HG03571 (cell line): ENCODE results near the gene CTIF.

Source experiments
- ATAC-seq: cut with Tn5 transposase; IDR thresholded peaks from one replicate; pipeline ENCODE4 v1.9.1; 2021; ENCODE audit not compliant: unreplicated experiment

CTIF gene

DNA sequence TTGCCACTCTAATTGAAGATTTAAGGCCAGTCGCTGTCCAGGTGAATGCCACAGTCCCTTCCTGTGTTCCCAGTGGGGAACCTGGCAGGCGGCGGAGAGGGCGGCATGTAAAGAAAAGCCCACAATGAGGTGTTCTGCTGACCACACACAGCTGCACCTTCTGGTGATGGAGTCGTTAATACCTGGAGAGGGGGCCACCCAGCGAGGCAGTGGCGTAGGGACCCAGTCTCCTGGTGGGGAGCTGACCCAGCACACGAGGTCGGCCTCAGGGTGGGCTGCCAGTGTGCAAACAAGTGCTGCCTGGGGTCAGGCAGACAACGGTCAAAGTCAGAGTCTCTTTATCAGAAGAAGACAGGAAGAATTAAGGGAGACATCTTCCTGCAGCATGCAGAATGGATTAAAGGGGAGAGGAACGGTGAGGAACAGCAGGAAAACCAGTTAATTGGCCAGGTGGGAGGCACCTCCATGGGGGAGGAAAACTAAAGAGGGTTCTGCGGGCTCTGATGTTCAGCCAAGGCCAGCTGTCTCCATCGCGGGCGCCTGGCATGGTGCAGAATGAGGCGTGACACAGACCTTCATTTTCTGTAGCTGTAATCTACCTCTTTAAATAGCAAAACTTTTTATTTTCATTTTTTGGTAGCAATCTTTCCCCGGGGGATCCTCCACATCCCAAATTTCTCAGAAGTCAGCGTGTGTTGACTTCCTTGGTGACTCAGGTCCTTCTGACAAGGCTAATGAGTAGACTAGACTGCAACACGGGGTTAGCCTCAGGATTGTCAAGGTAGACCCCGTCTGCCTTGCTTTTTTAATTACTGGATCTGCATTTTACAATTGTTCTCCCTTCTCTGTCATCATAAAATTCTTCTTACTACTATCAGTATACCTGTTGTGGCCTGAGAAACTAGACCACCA lies 333.7 kb downstream of the CTIF start:
- no peak for ATAC-seq

DNA sequence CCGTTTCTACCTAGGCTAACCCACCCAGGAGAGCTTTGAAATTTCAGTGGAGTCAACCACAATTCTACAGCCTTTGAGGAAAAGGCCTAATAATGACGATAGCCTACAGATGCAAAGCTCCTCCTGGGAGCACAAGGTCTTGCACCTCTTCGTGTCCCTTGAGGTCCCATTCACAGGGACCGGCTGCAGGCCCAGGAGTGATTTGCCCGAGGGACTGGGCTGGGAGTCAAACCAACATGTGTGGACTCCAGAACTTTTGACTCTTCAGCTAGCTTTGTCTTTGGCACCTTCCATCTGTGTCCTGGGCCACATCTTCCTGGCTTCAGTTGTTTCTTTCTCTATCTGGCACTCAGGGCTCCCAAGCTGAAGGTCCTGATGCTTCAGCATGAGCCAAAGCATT lies 335.4 kb downstream of the CTIF start:
- no peak for ATAC-seq

DNA sequence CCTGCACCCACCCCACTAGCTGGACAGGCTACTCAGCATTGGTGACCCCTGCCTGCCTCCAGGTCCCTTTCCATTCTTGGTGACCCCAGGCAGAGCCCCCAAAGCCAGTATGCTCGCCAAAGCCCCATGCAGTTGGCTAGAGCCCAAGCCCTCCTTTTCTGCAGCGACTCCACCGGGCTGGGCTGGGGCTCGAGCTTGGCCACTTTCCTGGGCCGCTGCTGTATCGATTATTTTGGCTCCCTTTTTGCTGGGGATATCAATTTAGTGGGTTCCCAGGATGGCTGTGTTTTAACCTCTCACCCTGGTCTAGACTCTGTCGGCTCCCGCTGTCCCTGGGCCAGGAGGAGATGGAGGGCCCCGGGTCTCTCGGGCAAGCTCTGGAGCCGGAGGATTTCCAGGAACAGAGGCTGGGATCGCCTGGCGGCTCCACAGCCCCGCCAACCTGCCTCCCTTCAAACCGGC lies 335.9 kb downstream of the CTIF start:
- no peak for ATAC-seq

DNA sequence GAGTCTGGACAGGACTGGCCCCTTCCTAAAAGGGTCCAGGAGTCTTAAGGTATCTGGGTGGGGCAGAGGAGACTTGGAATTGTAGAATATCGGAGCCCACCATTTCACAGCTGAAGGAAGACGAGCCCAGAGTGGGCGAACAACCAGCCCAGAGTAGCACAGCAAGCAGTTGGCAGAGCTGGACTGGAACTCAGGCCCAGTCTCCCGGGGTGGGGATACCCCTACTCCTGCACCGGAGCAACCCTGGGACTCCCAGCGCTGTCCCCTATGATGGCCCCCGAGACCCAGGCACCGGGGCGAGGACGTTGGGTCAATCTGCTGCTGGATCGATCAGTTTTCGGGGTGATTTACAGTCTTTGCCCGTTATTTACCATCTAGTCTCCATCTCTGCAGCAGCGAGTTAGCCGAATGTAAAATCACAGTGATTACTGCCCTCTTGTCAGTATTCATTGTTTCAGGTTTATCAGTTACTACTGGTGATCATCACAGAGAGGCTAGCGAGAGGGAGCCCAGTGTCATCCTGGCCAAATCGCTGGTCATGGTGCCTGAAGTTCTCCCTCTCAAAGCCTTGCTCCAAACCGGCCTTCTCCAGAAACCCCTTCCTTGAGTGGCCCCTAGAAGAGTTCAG lies 336.6 kb downstream of the CTIF start:
- ATAC-seq = no peak

DNA sequence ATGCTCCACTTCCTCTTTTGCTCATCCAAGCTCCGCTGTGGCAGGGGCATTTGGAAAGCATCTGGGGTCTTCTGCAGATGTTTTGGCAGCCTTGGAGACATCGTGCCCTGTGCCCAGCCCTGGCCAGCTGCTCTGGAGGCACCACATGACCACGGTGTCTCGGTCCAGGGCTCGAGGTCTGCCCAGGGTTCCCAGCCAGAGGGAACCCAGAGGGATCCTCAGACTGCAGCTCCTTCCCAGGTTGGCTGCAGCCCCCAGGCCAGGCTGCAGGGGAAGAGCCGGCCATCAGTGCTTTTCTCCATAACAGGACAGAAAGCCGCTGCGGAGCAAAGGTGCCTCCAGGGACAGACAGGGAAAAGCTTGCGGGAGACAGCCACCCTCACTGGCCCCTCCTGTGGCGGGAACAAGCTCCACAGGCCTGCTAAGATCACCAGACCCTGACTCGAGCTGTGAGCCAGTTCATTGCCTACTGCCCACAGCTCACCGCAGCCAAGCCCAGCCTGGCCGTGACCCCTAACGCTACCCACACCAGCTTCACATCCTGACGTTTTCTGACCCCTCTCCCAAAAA lies 337.2 kb downstream of the CTIF start:
- no peak for ATAC-seq

DNA sequence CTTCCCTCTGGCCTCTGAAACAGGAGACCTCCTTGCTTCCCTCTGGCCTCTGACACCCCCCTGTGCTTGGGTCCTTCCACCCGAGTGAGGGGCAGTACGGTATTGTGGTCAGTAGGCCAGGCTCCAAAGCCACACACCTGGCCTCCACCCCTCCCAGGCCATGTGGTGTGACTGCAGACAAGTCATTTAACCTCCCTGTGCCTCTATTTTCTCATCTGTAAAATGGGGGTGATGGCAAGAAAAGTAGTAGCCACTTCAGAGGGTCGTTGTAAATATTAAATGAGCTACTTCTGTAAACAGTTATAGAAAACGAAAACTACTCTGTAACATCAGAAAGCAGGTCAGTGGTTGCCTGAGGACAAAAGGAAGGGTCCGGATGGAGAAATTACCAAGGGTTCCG lies 337.8 kb downstream of the CTIF start:
- no peak for ATAC-seq

DNA sequence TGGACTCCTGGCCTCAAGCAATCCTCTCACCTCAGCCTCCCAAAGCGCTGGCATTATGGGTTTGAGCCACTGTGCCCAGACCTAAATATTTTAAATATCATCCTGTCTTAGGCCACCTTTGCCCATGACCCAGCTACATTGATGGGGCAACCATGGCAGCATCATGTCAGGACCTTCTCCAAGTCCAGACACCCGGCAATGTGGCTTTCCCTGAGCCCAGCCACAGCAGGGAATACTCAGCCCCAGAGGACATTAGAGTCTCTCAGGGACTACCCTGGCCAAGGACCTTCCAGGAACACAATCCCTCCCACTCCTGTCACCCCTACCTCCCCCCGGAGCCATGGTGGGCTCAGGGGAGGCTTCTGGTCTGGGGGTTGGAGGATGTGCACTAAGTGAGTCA lies 339.1 kb downstream of the CTIF start:
- ATAC-seq = no peak

DNA sequence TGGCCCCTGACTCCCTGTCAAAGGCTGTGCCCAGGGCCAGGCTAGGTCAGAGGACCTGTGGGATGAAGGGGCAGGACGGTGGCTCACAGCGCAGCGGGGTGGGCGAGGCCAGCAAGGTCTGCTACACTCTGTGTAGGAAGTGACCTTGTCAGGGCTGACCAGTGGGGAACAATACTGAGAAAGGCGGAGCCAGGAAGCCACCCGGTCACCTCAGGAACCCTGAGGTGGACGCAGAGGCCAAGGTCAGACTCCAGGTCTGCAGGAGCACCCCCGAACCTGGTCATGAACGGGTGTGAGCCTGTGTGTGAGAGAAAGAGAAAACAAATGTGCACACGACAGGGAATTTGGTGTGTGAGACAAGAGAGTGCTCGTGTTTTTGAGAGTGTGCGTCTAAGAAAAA lies 339.6 kb downstream of the CTIF start:
- no peak for ATAC-seq

DNA sequence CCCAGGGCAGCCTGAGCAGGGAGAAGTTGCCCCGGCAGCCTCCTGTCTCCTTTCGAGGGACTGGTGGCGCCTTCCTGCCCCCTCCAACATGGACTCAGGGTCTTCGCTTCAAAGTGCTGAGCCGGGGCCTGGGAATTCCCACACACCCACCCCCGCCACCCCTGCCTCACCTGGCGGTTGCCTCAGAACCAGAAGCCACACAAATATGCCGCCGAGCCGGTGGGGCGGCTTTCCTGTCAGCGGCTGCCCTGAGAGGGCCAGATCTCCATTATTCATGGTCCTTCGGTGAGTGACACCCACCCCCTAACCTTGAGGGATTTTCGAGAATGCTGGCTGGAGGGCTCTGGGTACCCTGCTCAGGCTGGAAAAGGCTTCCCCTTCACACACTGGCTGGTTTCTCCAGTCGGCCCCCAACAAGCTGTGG lies 340.2 kb downstream of the CTIF start:
- ATAC-seq = no peak

DNA sequence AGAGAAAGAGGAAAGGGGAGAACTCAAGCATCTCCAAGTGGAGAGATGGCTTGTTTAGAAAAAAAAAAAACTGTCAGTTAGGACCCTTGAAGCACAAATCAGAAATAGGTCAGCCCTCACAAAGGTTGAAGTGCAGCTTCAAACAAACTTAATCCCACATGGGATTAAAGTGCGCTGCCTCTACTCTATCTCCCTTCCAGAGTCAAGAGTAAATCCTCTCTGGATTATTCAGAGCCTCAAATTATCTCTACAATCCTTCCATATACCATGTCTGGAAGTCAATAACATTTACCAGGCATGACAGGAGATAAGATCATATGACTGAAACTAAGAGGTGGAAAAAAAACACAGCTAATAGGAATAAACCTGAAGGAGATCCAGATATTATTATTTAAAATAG lies 342.1 kb downstream of the CTIF start:
- no peak for ATAC-seq

DNA sequence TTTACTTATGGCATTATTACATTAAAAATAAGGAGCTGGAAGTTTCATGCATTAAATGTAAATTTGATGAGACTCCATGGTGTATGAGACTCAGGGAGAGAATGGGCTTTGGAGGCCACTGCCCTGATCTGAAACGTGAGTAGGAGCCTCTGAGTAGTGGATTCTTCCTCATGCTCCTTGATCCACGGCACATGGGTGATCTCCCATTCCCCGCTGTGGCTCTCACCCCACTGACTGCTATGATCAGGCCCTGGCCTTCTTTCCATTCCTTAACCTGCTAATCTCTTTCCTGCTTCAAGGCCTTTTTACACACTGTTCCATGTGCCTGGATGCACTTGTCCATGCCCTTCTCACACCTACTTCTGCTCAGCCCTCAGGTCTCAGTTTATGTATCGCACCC lies 343.5 kb downstream of the CTIF start:
- ATAC-seq = no peak

DNA sequence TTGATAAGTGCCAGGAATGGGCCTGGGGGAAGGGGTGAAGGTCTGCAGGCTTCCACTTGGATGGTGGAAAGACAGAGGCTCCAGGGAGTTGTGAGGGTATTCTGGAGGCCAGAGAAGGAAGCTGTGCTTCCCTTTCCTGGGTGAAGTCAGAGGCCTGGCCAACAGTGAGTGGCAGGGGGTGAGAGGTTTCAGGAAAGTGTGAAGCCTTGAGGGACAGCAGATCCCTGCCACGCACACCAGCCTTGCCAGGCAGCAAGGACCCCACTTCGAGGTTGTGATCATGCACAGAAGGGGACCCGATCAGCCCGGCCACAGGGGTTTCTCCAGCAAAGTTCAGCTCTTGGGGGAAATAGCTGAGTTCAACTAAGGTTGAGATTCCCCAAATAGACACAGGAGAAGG lies 345.5 kb downstream of the CTIF start:
- ATAC-seq = no peak

DNA sequence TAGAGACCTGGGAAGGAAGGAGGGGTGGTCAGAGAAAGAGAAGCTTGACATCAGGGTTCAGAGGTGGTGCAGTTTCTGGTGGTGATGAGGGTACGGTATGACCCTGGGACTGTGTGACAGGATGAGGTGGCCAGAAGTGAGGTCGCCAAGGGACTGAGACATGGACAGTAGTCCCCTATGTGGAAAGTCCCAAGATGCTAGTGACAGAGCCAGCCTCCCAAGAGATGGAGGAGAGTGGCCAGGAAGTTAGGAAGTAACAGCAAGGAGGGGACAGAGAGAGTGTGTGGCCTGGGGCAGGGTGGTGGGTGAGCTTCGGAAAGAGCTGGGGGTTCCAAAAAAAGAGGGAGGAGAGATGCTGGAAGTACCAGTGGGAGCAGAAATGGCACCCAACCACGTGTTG lies 345.9 kb downstream of the CTIF start:
- no peak for ATAC-seq

DNA sequence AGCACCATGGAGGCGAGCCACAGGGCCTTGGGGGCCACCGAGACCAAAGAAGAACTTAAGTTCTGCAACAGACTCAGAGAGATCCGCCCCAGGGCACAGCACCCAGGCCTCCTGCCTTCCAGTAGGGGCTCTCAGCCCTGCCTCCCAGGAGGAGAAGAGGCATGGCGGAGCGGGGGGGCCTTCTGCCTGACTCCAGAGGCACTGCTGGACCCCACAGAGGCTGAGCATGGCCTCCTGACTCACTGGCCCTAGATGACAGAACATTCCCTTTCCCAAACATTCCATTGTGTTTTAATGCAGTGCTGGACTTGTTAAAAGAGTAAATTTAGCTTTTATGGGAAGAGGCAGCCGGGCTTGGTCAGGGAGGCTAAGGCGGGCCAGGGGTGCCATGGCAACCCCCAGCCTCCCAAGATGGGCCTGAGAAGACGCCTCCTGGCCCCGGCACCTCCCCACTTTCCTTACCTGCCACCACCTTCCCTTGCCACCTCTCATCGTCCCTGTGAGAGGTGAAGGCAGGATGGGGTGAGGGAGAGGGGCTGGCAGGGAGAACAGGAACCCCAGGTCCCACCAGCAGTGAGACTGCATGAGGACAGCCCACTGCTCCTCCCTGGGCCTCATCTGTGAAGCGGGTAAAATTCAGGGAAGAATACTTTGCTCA lies 346.6 kb downstream of the CTIF start:
- no peak for ATAC-seq

DNA sequence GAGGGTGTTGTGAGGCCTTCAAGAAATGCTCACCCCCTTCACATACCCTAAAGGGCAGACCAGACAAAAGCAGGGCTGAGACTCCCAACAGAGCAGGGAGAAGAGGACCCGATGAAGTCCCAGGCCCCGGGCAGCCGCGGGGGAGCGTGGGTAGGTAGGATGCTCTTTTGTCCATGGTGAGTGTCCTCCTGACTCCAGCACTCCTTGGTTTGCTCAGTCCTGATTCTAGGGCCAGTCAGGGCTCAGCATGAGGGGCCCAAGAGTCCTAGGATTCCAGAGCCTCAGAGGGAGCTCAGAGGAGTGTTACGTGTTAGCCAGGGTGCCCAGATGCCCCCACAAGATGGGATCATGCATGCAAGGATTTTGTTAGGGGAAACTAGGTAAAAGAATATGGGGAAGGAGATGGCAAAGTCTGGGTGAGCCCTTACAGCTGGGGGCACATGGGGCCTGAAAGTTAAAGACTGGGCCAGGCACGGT lies 347.1 kb downstream of the CTIF start:
- no peak for ATAC-seq

DNA sequence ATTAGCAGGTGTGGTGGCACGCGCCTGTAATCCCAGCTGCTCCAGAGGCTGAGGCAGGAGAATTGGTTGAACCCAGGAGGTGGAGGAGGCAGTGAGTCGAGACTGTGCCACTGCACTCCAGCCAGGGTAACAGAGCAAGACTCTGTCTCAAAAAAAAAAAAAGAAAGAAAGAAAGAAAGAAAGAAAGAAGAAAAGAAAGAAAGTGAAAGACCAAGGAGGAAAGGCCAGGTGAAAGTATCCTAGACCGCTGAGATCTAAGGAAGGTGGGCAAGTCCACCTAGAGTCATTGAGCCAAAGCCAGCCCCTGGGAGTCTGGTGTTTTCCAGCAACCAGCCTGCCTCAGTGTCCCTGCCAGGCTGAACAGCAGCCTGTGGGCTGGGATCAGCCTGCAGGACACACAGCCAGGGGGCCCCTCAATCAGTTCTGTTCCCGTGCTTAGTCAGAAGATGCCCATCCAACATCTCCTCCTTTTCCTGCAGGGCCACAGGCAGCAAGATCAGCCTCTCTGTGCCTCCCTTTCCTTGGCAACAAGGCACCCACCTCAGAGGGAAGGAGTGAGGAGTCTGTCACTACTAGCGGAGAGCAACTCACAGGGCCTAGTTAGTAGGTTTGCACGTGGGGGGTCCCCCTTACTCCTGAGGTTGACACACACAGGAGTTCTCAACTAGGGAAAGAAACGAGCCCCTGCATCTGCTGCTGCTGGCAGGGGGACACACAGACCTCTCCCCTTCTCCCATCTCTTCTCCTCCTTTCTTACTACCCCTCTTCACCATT lies 347.9 kb downstream of the CTIF start:
- no peak for ATAC-seq

DNA sequence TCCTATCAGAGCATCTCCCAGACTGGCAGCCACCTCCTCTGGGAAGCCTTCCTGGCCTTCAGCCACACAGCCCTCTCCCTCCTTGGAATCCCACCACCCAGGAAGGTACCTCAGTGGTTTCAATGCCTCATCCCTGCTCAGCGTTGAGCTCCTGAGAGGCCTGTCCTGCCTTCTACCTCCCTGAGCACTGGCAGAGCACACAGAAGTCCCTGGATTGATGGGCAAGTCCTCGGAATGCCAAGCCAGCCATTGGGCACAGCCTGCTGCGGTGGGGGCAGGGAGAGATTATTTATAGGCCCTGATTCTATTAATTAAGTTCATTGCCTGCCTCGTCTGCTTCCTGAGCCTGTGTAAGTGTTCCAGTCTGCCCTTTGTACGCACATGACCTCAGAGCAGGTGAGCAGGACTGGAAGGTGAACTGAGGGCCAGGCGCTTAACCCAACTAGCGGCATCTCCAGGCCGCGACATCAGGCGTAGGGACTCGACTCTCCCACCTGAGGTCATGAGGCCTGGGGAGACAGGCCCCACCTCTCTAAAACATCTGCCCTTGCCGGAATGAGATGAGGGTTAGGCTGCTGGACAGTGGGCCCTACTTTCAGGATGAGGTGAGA lies 348.6 kb downstream of the CTIF start:
- ATAC-seq = no peak

DNA sequence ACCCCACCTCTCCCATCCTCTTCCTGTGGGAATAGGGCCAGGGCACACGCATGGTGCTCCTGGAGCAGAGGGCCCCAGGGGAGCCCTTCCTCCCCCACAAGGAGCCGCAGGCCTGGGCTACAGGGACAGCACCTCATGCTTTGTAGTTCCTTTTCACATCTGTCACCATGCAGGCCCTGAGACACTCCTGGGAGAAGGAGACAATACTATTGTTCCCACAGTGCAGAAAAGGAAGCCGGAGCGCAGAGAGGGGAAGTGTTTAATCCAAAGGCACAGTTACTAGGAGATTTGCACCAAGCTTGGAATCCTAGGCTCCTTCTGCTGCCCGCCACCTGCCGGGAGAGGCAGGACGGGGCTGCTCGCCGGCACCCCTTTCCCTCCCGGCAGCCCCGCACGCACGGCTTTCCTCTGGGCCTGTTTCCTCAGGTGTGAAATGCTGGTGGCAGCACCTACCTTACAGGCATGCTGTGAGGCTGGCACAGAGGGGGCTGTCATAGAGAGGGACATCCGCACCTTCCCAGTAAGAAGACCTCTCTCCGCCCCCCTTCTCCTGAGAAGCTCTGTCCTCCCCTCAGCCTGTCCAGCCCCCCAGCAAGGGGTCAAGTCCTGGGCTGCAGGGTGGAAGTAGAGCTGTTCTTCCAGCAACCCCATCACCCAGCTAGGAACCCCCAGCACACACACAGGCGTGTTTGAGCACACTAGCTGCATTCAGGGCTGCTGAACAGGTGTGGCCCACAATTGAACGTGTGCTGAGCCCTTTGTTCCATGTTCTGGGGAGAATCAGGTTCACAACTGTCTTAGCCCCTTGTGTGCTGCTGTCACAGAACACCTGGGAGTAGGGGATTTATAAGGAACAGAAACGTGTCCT lies 349.3 kb downstream of the CTIF start:
- no peak for ATAC-seq

DNA sequence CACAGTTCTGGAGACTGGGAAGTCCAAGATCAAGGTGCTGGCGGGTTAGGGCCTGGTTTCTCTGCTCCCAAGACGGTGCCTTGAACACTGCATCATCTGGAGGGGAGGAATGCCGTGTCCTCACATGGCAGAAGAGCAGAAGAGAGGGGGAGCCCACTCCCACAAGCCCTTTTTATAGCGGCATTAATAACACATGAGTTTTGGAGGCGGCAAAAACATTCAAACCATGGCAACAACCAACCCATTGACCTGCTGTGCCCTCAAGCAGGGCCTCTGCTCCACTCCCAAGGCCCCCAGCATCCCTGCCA lies 349.9 kb downstream of the CTIF start:
- ATAC-seq = no peak
